Adipocyte (in vitro differentiated cells): ENCODE data around the gene PHF21B.
"Not testable (repeated sequence)": the region's sequence is repeated elsewhere in the genome, so short reads cannot be mapped to it uniquely, and the experiment has no call there.

ENCODE experiments used
- DNase-seq: peaks from one replicate; pipeline ENCODE4 v3.0.0-alpha.2; 2015; ENCODE audit warnings: low read depth
- H3K27me3 ChIP-seq: replicated peaks from 2 replicates; pipeline ENCODE4 v1.7.0; 2013; ENCODE audit warnings: mild to moderate bottlenecking, low read length, moderate library complexity; ENCODE audit not compliant: control insufficient read depth, insufficient read depth
- H3K36me3 ChIP-seq: 2 replicates; pipeline ENCODE4 v1.7.0; 2013; ENCODE audit warnings: low read length, mild to moderate bottlenecking, moderate library complexity; ENCODE audit not compliant: control insufficient read depth, insufficient read depth, severe bottlenecking
- H3K4me1 ChIP-seq: 2 replicates; pipeline ENCODE4 v1.7.0; 2013; ENCODE audit warnings: mild to moderate bottlenecking, low read length, moderate library complexity; ENCODE audit not compliant: control insufficient read depth, insufficient read depth
- H3K4me3 ChIP-seq: 2 replicates; pipeline ENCODE4 v1.7.0; 2013; ENCODE audit warnings: mild to moderate bottlenecking, low read length, moderate library complexity
- H3K9ac ChIP-seq: 2 replicates; pipeline ENCODE4 v1.7.0; 2013; ENCODE audit warnings: mild to moderate bottlenecking, low read length, moderate library complexity
- H3K9me3 ChIP-seq: 2 replicates; pipeline ENCODE4 v1.7.0; 2013; ENCODE audit warnings: mild to moderate bottlenecking, low read length, moderate library complexity; ENCODE audit not compliant: control insufficient read depth

Gene PHF21B

GRCh38 chr22:44858819-44859218 lies 151.0 kb downstream of the PHF21B start:
- H3K9ac ChIP-seq: peak overlapping the region; percentile 64
- H3K9me3 ChIP-seq, H3K27me3 ChIP-seq, H3K4me3 ChIP-seq, H3K36me3 ChIP-seq: not testable (repeated sequence)
- DNase-seq: peak; percentile 18
- H3K4me1 ChIP-seq: peaks cover 19% of the 10 kb centered on the region

DNA sequence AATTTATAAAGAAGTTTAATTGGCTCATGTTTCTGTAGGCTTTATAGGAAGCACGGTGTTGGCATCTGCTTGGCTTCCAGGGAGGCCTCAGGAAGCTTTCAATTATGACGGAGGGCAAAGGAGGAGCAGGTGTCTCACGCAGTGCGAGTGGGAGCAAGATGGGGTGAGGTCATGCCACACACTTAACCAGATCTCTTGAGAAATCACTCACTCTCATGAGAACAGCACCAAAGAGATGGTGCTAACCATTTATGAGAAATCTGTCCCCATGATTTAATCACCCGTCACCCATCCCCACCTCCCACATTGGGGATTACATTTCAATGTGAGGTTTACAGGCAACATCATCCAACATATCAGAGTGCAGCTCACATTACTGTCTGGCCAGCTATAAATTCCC lies 153.9 kb downstream of the PHF21B start:
- Histone ChIP-seq H3K27me3 (no peaks in the 10 kb centered on the region), H3K36me3 (no peaks in the 10 kb centered on the region), H3K4me3 (no peak overlapping the region), H3K4me1 (peaks cover 19% of the 10 kb centered on the region), H3K9me3 (no peaks in the 10 kb centered on the region), H3K9ac (no peak overlapping the region)
- DNase-seq: no peak

DNA sequence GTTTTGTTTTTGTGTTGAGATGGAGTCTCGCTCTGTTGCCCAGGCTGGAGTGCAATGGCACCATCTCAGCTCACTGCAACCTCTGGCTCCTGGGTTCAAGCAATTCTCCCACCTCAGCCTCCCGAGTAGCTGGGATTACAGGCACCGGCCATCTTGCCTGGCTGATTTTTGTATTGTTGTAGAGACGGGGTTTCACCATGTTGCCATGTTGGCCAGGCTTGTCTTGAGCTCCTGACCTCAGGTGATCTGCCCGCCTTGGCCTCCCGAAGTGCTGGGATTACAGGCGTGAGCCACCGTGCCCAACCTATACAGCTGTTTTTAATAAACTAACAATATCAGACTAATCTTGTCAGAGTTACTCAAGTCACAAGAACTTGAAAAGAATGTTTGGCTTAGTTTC lies 155.2 kb downstream of the PHF21B start:
- peak; percentile 18 for DNase-seq
- not testable (repeated sequence) for H3K9ac ChIP-seq, H3K36me3 ChIP-seq, H3K27me3 ChIP-seq, H3K4me3 ChIP-seq, H3K9me3 ChIP-seq
- peaks cover 12% of the 10 kb centered on the region for H3K4me1 ChIP-seq

DNA sequence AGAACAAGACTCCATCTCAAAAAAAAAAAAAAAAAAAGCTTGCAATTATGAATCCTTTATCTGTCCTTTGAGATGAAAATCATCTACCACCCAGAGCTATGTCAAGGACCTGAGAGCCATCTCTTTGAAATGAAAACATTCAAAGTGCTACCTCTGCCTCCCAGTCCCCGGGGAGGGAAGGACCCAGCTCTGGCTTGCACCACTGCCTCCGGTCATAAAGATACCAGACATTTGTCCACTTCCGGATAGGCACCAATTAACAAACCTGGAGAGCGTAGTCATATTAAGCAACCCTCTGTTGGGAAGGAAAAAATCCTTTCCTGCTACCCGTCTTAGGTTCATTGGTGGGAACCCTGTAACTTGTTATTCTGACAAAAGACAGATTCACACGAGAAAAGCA lies 158.9 kb downstream of the PHF21B start:
- H3K36me3 ChIP-seq: no peaks in the 10 kb centered on the region
- DNase-seq: no peak
- H3K27me3 ChIP-seq: peaks cover 5% of the 10 kb centered on the region
- H3K9ac ChIP-seq: no peak overlapping the region
- no peak overlapping the region for H3K4me3 ChIP-seq
- H3K9me3 ChIP-seq: no peaks in the 10 kb centered on the region
- no peaks in the 10 kb centered on the region for H3K4me1 ChIP-seq

- DNase-seq: no peak
- no peaks in the 10 kb centered on the region for H3K36me3 ChIP-seq
- H3K27me3 ChIP-seq: peaks cover 12% of the 10 kb centered on the region
- H3K4me1 ChIP-seq: no peaks in the 10 kb centered on the region
- H3K4me3 ChIP-seq: no peak overlapping the region
- H3K9ac ChIP-seq: no peak overlapping the region
- peaks cover 12% of the 10 kb centered on the region for H3K9me3 ChIP-seq
Observed at GRCh38 chr22:44848791-44849420, 160.9 kb downstream of the PHF21B start.

- Histone ChIP-seq H3K4me3 (no peak overlapping the region), H3K9ac (no peak overlapping the region), H3K4me1 (no peaks in the 10 kb centered on the region), H3K27me3 (peaks cover 12% of the 10 kb centered on the region), H3K36me3 (no peaks in the 10 kb centered on the region), H3K9me3 (peaks cover 12% of the 10 kb centered on the region)
- DNase-seq: no peak
Observed at GRCh38 chr22:44848296-44848741, 161.5 kb downstream of the PHF21B start.

DNA sequence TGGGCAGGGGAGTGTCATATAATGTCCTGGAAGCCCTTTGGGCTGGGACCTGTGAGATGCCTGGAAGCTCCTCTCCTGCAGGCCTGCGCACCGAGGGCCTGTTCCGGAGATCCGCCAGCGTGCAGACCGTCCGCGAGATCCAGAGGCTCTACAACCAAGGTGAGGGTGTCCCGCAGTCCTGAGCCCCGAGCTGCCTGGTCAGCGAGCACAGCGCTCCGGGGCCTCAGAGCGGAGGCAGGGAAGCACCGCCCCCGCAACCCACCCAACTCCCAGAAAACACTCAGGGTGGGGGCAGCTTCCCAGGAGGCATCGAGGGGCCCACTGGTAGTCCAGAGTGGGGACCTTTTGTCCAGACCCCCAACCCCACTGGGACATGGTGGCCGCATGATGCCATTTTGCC lies 161.9 kb downstream of the PHF21B start:
- no peaks in the 10 kb centered on the region for H3K4me1 ChIP-seq
- peaks cover 12% of the 10 kb centered on the region for H3K27me3 ChIP-seq
- H3K9me3 ChIP-seq: peaks cover 12% of the 10 kb centered on the region
- DNase-seq: no peak
- no peak overlapping the region for H3K4me3 ChIP-seq
- H3K9ac ChIP-seq: no peak overlapping the region
- no peaks in the 10 kb centered on the region for H3K36me3 ChIP-seq

GRCh38 chr22:44847380-44847779 lies 162.4 kb downstream of the PHF21B start:
- Histone ChIP-seq H3K4me1 (no peaks in the 10 kb centered on the region), H3K9me3 (peaks cover 12% of the 10 kb centered on the region), H3K9ac (no peak overlapping the region), H3K27me3 (peaks cover 12% of the 10 kb centered on the region), H3K4me3 (no peak overlapping the region), H3K36me3 (no peaks in the 10 kb centered on the region)
- DNase-seq: no peak

DNA sequence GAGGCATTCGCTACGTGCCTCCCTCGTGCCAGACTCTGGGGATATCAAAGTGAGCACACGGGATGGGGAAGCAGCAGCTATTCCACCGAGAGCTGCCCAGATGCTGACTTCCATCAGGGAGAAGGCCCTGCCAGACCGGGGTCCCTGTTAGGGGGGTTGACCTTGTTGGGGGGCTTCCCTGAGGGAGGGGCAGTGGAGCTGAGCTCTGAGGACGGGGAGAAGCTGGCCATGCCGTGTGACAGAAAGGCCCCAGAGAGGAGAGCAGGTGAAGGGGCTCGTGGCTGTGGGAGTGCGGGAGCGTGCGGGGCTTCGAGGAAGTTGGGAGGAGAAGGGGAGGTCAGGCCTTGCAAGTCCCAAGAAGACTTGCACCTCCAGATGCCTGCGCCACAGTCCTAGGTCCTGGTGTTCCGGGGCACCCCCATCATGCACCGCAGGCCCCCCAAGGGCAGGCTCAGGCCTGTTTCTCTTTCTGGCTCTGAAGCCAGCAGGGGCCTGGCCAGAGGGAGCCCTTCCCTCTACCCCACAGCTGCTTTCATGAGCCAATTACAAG lies 163.0 kb downstream of the PHF21B start:
- no peak overlapping the region for H3K9ac ChIP-seq
- no peak overlapping the region for H3K4me3 ChIP-seq
- DNase-seq: no peak
- no peaks in the 10 kb centered on the region for H3K4me1 ChIP-seq
- H3K36me3 ChIP-seq: no peaks in the 10 kb centered on the region
- H3K9me3 ChIP-seq: peaks cover 12% of the 10 kb centered on the region
- peaks cover 12% of the 10 kb centered on the region for H3K27me3 ChIP-seq

DNA sequence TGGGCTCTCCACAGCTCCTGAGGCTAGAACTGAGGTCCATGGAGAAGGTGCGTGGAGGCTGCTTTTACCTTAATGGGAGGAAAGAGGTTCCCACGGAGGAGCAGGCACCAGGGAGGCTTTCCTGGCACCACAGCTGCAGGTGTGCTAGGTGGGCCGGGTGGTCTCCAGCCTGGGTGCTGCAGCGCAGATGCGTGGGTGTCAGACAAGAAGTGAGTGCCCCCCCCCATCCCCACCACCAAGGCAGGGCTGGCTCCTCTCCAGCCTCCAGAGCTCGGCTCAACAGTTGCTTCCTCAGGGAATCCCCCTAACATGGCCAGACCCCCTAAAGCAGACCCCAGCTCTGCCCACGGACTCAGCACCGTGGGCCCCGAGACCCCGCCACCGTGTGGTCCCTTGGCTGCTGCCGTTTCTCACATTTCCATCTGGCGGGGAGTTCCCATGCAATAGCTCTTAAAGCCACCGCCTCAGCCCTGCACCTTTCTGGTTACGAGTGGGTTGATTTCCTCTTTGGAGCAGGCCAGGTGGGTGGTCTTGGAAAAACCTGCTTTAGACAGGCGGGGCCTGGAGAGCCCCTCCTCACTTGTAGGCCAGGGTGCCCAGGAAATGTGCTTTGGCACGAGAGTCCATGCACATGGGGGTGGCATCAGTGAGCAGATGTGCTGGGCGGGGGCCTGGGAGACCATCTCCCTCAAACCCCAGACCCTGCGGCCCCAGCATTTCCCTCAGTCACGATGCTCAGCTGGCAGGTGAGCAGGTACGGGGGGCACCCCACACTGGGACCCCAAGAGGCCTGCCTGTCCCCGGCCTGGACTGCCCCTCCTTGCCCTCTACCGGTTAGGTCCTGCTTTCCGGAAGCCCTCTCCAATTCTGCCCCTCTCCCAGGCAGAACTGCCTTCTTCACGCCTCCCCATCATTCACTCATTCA lies 163.7 kb downstream of the PHF21B start:
- peaks cover 14% of the 10 kb centered on the region for H3K27me3 ChIP-seq
- no peak overlapping the region for H3K9ac ChIP-seq
- no peak for DNase-seq
- H3K4me1 ChIP-seq: no peaks in the 10 kb centered on the region
- H3K4me3 ChIP-seq: no peak overlapping the region
- peaks cover 12% of the 10 kb centered on the region for H3K9me3 ChIP-seq
- no peaks in the 10 kb centered on the region for H3K36me3 ChIP-seq

DNA sequence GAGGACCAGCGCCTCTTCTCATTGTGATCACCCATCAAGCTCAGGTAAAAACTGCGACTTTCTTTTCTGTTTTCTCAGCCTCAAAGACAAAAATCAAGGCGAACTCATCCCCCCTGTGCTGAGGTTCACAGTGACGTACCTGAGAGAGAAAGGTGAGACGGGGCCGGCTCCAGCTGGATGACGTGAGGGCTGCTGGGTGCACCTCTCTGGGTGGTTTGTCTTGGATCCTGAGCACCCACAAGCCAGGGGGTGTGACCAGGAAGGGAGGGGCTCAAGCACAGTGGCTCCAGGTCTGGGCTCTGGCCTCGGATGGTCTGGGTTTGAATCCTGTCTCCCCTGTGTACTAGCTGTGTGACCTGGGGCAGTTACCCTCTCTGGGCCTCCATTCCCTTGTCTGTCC lies 164.6 kb downstream of the PHF21B start:
- H3K9me3 ChIP-seq: peaks cover 12% of the 10 kb centered on the region
- no peaks in the 10 kb centered on the region for H3K36me3 ChIP-seq
- no peak for DNase-seq
- H3K9ac ChIP-seq: no peak overlapping the region
- H3K4me1 ChIP-seq: no peaks in the 10 kb centered on the region
- no peak overlapping the region for H3K4me3 ChIP-seq
- peaks cover 22% of the 10 kb centered on the region for H3K27me3 ChIP-seq
